GM18499 (cell line): ENCODE measurements around the gene TTC9B.
"Not testable (repeated sequence)": the region's sequence is repeated elsewhere in the genome, so short reads cannot be mapped to it uniquely, and the experiment has no call there.

Source experiments
- ATAC-seq: cut with Tn5 transposase; IDR thresholded peaks from one replicate; pipeline ENCODE4 v1.9.1; 2021; ENCODE audit warnings: moderate number of reproducible peaks; ENCODE audit not compliant: insufficient read depth, unreplicated experiment

TTC9B gene

GRCh38 chr19:40234429-40235237 is 16.4 kb upstream of the TTC9B start:
- ATAC-seq, result no peak

GRCh38 chr19:40233811-40234389 is 15.7 kb upstream of the TTC9B start:
- no peak for ATAC-seq

- no peak for ATAC-seq
Observed at GRCh38 chr19:40232949-40233810, 15.0 kb upstream of the TTC9B start.

GRCh38 chr19:40232479-40232878 is 14.3 kb upstream of the TTC9B start:
- ATAC-seq, result no peak

DNA sequence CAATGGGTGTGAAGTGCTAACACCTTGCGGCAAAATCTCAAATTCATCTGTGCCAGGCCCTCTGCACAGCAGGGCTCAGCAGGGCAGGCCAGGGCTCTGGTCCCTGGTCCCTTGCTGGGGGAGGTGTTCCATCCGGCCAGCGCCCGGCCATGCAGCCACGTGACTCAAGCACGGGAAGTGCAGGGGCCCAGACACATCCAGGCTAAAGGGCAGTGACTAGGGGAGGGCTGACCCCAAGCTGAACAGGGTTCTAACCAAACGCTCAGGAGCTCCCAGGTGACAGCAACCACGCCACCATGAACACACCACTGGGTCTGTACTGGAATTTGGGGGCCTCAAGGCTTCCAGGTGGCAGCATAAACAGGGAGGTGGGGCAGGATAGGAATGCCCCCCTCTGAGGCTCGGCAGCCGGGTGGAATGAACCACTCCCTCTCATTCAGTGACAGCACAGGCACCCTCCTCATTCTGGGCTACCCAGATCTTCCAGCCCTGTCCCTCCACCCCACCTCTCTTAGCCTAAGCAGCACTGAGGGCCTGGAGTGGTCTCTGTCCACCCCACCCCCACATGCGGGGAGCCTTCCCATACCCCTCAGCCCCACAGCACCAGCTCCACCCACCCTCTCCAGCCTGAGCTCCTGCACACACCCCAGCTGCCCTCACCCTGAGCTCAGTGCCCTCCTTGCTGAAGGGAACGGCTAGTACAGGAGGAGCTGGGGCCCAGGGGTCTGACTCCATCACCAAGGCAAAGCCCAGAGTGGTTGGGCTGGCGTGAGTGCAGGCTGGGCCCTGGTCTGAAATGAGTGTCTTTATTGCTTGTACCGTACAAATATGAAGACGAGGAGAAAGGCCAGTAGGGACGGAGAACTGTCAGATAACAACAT is 13.6 kb upstream of the TTC9B start:
- ATAC-seq, result no peak

DNA sequence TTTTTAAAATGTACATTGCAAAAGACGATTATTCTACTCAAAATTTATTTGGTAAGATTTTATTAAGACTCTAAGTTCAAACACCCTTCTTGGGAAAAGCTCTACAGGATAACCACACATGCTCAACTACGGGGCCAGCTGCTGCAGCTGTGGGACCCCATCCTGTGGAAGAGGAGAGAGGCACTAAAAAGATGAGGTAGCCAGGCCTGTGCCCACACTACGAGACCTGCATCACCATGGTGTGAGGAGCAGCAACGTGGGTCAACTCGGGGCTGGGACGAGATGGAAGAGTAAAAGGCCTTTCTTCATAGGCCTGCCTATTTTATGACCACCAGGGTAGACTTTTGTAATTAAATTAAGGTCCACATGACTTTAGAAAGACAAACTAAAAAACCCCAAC is 12.9 kb upstream of the TTC9B start:
- no peak for ATAC-seq

GRCh38 chr19:40229926-40230417 is 11.8 kb upstream of the TTC9B start:
- ATAC-seq, result no peak

- ATAC-seq, result no peak
Observed at GRCh38 chr19:40229484-40229883, 11.3 kb upstream of the TTC9B start.

- no peak for ATAC-seq
Observed at GRCh38 chr19:40228863-40229262, 10.7 kb upstream of the TTC9B start.

DNA sequence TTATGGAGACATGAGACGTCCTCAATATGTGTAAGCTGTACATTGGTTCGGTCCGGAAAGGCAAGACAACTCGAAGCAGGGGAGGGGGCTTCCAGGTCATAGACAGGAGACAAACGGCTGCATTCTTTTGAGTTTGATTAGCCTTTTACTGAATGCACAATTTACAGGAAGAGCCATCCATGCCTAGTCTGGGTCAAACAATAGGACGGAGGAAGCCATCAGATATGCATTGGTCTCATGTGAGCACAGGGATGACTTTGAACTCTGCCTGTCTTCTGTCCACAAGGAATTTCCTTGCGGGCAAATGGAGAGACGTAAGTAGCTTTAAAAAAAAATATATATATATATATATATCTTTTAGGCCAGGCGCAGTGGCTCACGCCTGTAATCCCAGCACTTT is 10.2 kb upstream of the TTC9B start:
- no peak for ATAC-seq

DNA sequence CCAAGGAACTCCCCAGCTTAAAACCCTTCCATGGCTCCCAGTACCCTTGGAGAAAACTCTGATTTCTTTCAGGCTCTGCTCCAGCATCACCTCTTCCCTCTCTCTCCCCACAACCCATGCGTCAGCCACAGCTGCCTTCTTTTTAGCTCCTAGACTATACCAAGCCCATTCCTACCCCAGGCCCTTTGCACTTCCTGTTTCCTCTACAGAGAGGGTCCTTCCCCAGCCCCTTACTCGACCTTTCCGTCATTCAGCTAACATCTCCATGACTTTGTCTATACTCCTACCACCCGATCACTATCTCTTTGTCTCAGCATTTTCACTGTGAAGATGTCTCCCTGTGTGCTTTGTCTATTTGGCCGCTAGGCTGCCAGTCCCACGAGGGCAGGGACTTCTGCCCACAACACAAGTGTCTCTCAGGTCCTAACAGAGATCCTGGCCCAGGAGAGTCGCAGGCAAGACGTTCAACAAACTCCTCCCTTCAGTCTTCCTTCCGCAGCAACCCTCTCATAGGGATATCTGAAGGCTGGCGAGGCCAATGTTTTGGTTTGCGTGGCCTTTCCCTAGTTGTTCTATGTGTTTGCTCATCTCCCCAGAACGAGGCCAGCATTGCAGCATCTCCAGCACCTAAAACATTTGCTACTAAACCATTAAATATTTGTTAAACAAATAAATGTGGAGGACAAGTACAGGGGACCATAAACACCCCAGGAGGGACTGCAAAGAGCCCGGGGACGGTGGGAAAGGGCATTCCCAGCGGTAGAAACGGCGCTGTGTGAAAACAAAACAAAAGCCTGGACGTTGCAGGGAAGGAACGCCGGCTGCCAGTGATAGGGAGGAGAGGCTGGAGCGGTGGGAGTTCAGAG is 7.5 kb upstream of the TTC9B start:
- ATAC-seq, result no peak

- ATAC-seq, result no peak
Observed at GRCh38 chr19:40224342-40225150, 6.4 kb upstream of the TTC9B start.

GRCh38 chr19:40223135-40223822 is 5.1 kb upstream of the TTC9B start:
- ATAC-seq, result no peak

GRCh38 chr19:40221858-40222619 is 3.9 kb upstream of the TTC9B start:
- ATAC-seq, result no peak

DNA sequence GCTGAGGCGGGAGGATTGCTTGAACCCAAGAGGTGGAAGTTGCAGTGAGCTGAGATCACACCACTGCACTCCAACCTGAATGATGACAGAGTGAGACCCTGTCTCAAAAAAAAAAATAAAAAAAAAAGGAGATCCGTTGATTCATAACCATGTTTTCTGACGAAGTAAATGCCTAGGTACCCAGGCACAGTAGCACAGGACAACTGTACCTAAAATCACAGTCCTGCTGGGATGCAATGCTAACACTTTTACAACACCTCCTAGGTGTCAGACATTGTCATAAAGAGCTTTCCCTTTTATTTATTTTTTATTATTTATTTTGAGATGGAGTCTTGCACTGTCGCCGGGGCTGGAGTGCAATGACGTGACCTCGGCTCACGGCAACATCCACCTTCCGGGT is 2.5 kb upstream of the TTC9B start:
- no peak for ATAC-seq

DNA sequence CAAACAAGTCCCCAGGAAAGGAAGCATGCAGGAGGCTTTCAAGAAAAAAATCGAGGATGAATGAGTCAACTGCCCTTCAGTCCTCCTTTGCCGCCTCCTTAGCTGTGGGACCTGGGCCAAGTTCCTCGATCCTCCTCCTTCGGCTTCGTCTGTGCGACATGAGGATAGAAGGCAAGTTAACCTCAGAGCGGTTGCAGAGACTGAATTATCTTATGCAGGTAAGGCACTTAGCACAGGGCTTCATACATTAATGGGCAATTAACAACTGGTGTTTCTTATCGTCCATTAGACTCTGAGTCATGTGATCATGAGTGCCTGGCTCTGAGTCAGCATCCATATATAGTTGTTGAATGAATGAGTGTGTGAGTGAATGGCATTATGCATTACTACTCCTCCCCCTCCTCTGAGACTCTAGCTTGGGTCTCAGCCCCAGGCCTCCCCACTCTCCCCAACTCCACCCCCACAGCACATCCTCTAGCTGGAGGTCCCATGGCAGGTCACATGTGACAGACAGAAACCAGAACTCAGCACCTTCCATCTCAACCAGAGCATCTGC is 1.6 kb upstream of the TTC9B start:
- ATAC-seq, result no peak

DNA sequence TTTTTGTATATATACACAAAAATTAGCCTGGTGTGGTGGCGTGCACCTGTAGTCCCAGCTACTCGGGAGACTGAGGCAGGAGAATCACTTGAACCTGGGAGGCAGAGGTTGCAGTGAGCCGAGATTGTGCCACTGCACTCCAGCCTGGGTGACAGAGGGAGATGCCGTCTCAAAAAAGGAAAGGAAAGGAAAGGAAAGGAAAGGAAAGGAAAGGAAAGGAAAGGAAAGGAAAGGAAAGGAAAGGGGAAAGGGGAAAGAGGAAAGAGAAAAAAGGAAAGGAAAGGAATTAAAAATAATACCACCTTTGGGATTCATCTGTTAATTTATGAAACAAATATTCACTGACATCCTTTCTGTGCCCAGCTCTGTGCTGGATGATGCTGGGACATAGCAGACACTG is 845 bp upstream of the TTC9B start:
- ATAC-seq, result not testable (repeated sequence)
